Adipocyte (in vitro differentiated cells): Measurements from ENCODE around the gene GPATCH2L.

Source experiments
- DNase-seq: peaks from one replicate; pipeline ENCODE4 v3.0.0-alpha.2; 2015; ENCODE audit warnings: low read depth
- H3K27me3 ChIP-seq: replicated peaks from 2 replicates; pipeline ENCODE4 v1.7.0; 2013; ENCODE audit warnings: mild to moderate bottlenecking, low read length, moderate library complexity; ENCODE audit not compliant: control insufficient read depth, insufficient read depth
- H3K36me3 ChIP-seq: 2 replicates; pipeline ENCODE4 v1.7.0; 2013; ENCODE audit warnings: low read length, mild to moderate bottlenecking, moderate library complexity; ENCODE audit not compliant: control insufficient read depth, insufficient read depth, severe bottlenecking
- H3K4me1 ChIP-seq: 2 replicates; pipeline ENCODE4 v1.7.0; 2013; ENCODE audit warnings: mild to moderate bottlenecking, low read length, moderate library complexity; ENCODE audit not compliant: control insufficient read depth, insufficient read depth
- H3K4me3 ChIP-seq: 2 replicates; pipeline ENCODE4 v1.7.0; 2013; ENCODE audit warnings: mild to moderate bottlenecking, low read length, moderate library complexity
- H3K9ac ChIP-seq: 2 replicates; pipeline ENCODE4 v1.7.0; 2013; ENCODE audit warnings: mild to moderate bottlenecking, low read length, moderate library complexity
- H3K9me3 ChIP-seq: 2 replicates; pipeline ENCODE4 v1.7.0; 2013; ENCODE audit warnings: mild to moderate bottlenecking, low read length, moderate library complexity; ENCODE audit not compliant: control insufficient read depth

GPATCH2L gene

GRCh38 chr14:76151398-76152332 is at the start of gene GPATCH2L:
Gene GPATCH2L, plus strand, starts transcription at chr14:76151922. Its CDS starts 2,442 bp downstream, at chr14:76154364.
- H3K36me3 ChIP-seq: peaks cover 20% of the 10 kb centered on the region
- peak within 1 kb of the TSS; percentile 96 for H3K9ac ChIP-seq
- H3K4me3 ChIP-seq: peak within 1 kb of the TSS; percentile 96
- no peaks in the 10 kb centered on the region for H3K27me3 ChIP-seq
- H3K4me1 ChIP-seq: peaks cover 46% of the 10 kb centered on the region
- peak; percentile 98 for DNase-seq
- H3K9me3 ChIP-seq: no peaks in the 10 kb centered on the region

GRCh38 chr14:76104802-76105355 is 46.8 kb upstream of the GPATCH2L start:
- Histone ChIP-seq H3K9me3 (no peaks in the 10 kb centered on the region), H3K27me3 (peaks cover 40% of the 10 kb centered on the region), H3K4me3 (no peak overlapping the region), H3K9ac (no peak overlapping the region), H3K36me3 (no peaks in the 10 kb centered on the region), H3K4me1 (peaks cover 11% of the 10 kb centered on the region)
- no peak for DNase-seq

- Histone ChIP-seq H3K27me3 (peaks cover 34% of the 10 kb centered on the region), H3K36me3 (no peaks in the 10 kb centered on the region), H3K9ac (no peak overlapping the region), H3K9me3 (no peaks in the 10 kb centered on the region), H3K4me3 (no peak overlapping the region), H3K4me1 (peaks cover 11% of the 10 kb centered on the region)
- DNase-seq: no peak
Measured at GRCh38 chr14:76106188-76106587, 45.5 kb upstream of the GPATCH2L start.

GRCh38 chr14:76109087-76109880 is 42.4 kb upstream of the GPATCH2L start:
- Histone ChIP-seq H3K36me3 (no peaks in the 10 kb centered on the region), H3K4me1 (peaks cover 11% of the 10 kb centered on the region), H3K4me3 (no peak overlapping the region), H3K9ac (no peak overlapping the region), H3K9me3 (peaks cover 7% of the 10 kb centered on the region), H3K27me3 (peaks cover 51% of the 10 kb centered on the region)
- peak; percentile 25 for DNase-seq

GRCh38 chr14:76112889-76113624 is 38.7 kb upstream of the GPATCH2L start:
- Histone ChIP-seq H3K4me3 (no peak overlapping the region), H3K9me3 (peaks cover 7% of the 10 kb centered on the region), H3K27me3 (peaks cover 26% of the 10 kb centered on the region), H3K36me3 (no peaks in the 10 kb centered on the region), H3K4me1 (peaks cover 11% of the 10 kb centered on the region), H3K9ac (no peak overlapping the region)
- no peak for DNase-seq

GRCh38 chr14:76113691-76114090 is 38.0 kb upstream of the GPATCH2L start:
- Histone ChIP-seq H3K27me3 (peaks cover 26% of the 10 kb centered on the region), H3K36me3 (no peaks in the 10 kb centered on the region), H3K9ac (no peak overlapping the region), H3K9me3 (peaks cover 7% of the 10 kb centered on the region), H3K4me1 (peaks cover 8% of the 10 kb centered on the region), H3K4me3 (no peak overlapping the region)
- DNase-seq: no peak

GRCh38 chr14:76115010-76115422 is 36.7 kb upstream of the GPATCH2L start:
- no peak overlapping the region for H3K9ac ChIP-seq
- DNase-seq: no peak
- no peak overlapping the region for H3K4me3 ChIP-seq
- H3K36me3 ChIP-seq: no peaks in the 10 kb centered on the region
- H3K27me3 ChIP-seq: peaks cover 26% of the 10 kb centered on the region
- H3K9me3 ChIP-seq: peaks cover 7% of the 10 kb centered on the region
- H3K4me1 ChIP-seq: no peaks in the 10 kb centered on the region

GRCh38 chr14:76117789-76118484 is 33.8 kb upstream of the GPATCH2L start:
- DNase-seq: no peak
- Histone ChIP-seq H3K27me3 (peaks cover 19% of the 10 kb centered on the region), H3K4me1 (peaks cover 5% of the 10 kb centered on the region), H3K4me3 (no peak overlapping the region), H3K36me3 (no peaks in the 10 kb centered on the region), H3K9ac (no peak overlapping the region), H3K9me3 (no peaks in the 10 kb centered on the region)

- Histone ChIP-seq H3K9ac (no peak overlapping the region), H3K4me3 (no peak overlapping the region)
Measured at GRCh38 chr14:76118594-76118993, 33.1 kb upstream of the GPATCH2L start.

GRCh38 chr14:76121089-76121748 is 30.5 kb upstream of the GPATCH2L start:
- no peak for DNase-seq
- Histone ChIP-seq H3K9me3 (peaks cover 7% of the 10 kb centered on the region), H3K4me3 (no peak overlapping the region), H3K27me3 (peaks cover 34% of the 10 kb centered on the region), H3K4me1 (peaks cover 5% of the 10 kb centered on the region), H3K9ac (no peak overlapping the region), H3K36me3 (no peaks in the 10 kb centered on the region)

More at GRCh38 chr14:76118594-76118993, 33.1 kb upstream of the GPATCH2L start:
- no peak for DNase-seq
- Histone ChIP-seq H3K9me3 (no peaks in the 10 kb centered on the region), H3K36me3 (no peaks in the 10 kb centered on the region), H3K4me1 (peaks cover 5% of the 10 kb centered on the region), H3K27me3 (peaks cover 17% of the 10 kb centered on the region)
